HG02642 (cell line): ENCODE data around the gene TMX2.

Experiments used
- ATAC-seq: cut with Tn5 transposase; IDR thresholded peaks from one replicate; pipeline ENCODE4 v1.9.1; 2021; ENCODE audit warnings: mild to moderate bottlenecking; ENCODE audit not compliant: unreplicated experiment, poor library complexity

Gene TMX2

GRCh38 chr11:57762235-57762861 lies 50.0 kb downstream of the TMX2 start:
- no peak for ATAC-seq

- no peak for ATAC-seq
These were observed 51.2 kb downstream of the TMX2 start for GRCh38 chr11:57763568-57763967.

GRCh38 chr11:57764021-57764420 lies 51.6 kb downstream of the TMX2 start:
- no peak for ATAC-seq

GRCh38 chr11:57764566-57764965 lies 52.2 kb downstream of the TMX2 start:
- ATAC-seq = no peak

GRCh38 chr11:57764972-57765371 lies 52.6 kb downstream of the TMX2 start:
- no peak for ATAC-seq

- no peak for ATAC-seq
These were observed 58.4 kb downstream of the TMX2 start for GRCh38 chr11:57770793-57771192.

- ATAC-seq = no peak
These were observed 59.0 kb downstream of the TMX2 start for GRCh38 chr11:57771365-57771764.

GRCh38 chr11:57772562-57772961 lies 60.2 kb downstream of the TMX2 start:
- ATAC-seq = no peak

GRCh38 chr11:57773026-57773598 lies 60.7 kb downstream of the TMX2 start:
- no peak for ATAC-seq

GRCh38 chr11:57775491-57775890 lies 63.1 kb downstream of the TMX2 start:
- ATAC-seq = no peak

GRCh38 chr11:57776031-57776521 lies 63.7 kb downstream of the TMX2 start:
- no peak for ATAC-seq

GRCh38 chr11:57776577-57777210 lies 64.3 kb downstream of the TMX2 start:
- no peak for ATAC-seq

- no peak for ATAC-seq
These were observed 65.5 kb downstream of the TMX2 start for GRCh38 chr11:57777969-57778317.

GRCh38 chr11:57778318-57779037 lies 66.1 kb downstream of the TMX2 start:
- no peak for ATAC-seq

- no peak for ATAC-seq
These were observed 66.9 kb downstream of the TMX2 start for GRCh38 chr11:57779276-57779675.

- no peak for ATAC-seq
These were observed 69.1 kb downstream of the TMX2 start for GRCh38 chr11:57781529-57781943.

- no peak for ATAC-seq
These were observed 72.7 kb downstream of the TMX2 start for GRCh38 chr11:57785072-57785471.

- no peak for ATAC-seq
These were observed 74.0 kb downstream of the TMX2 start for GRCh38 chr11:57786436-57786835.

GRCh38 chr11:57787006-57787604 lies 74.7 kb downstream of the TMX2 start:
- no peak for ATAC-seq

GRCh38 chr11:57787920-57788702 lies 75.7 kb downstream of the TMX2 start:
- no peak for ATAC-seq
